Stimulated activated naive CD4-positive, alpha-beta T cell (primary cell): Measurements from ENCODE around the gene MRPL49.
"Not testable (repeated sequence)": the region's sequence is repeated elsewhere in the genome, so short reads cannot be mapped to it uniquely, and the experiment has no call there.

Experiments
- DNase-seq, 6 experiments: peaks; one replicate each; lab custom pipeline; 2025; lab: John Stamatoyannopoulos, UW

The MRPL49 gene

DNA sequence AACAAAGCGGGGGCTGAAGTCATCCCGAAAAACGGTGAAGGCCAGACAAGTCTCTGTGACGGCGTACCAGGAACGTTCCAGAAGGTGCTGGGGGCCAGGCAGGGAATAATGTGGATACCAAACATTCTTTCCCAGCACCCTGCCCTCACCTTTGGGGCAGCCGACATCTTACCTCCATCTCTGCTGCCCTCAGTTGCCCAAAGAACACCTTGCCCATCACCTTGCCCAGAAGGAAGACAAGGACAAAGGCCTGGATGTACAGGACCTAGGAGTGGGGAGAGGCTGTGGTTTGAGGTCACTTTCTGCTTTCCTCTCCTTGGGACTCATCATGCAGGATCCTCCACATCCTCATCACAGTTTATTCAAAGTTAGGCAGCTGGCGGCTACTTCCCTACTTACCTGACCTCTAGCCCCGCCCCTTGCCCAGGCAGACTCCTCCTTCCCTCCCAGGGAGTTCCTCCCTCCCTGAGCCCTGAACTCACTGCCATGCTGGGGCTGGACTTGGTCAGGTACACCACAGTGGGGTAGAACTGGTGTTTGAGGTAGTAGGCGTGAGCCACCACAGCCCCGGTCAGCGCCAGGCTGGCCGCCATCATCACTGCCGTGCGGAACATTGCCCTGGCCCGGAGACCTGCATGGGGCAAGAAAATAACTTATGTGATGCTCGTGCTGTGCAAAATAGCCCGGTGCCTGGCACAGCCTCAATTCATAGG, 11.0 kb downstream of the MRPL49 start:
- DNase-seq, result peak in 3 of 6 experiments; percentile 15 to 48 (median 25)

GRCh38 chr11:65133724-65134123, 11.6 kb downstream of the MRPL49 start:
- DNase-seq, result no peak

DNA sequence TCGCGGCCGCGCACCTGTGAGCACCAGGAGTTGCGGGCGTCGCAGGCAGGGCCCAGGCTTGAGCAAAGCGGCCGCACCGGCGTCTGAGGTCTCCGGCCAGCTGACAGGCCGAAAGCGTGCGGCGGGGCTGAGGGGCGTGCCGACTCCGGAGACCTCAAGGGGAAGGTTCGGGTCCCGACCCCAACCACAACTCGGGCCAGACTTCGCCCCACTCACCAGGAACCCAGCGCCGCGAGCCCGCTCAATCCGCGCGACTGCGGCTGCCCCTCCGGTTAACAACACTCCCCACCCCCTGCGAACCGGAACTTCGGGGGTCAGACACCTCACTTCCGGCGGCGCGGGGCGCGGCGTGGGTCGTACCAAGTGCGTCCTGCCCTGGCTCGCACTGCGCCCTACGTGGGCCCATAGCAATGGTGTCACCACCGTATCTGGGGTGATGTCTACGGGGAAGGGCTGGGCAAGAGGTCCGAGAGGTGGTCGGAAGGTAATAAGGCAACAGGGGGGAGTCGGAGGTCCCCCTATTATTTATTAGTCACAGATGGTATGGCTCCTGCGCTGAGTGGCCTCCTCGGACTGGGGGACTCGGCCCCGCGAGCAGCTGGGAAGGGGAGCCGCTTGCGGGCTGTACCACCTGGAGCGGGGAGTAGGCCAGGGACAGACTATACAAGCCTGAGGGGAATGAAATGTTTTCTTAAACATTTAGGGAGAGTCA, 12.3 kb downstream of the MRPL49 start, which contains the start of gene SYVN1:
Gene SYVN1, minus strand, starts transcription at position 280 of the 712 bp plus-strand sequence. CDS start 918 bp downstream, outside the sequence.
- peak; percentile 83 to 97 (median 88) for DNase-seq

GRCh38 chr11:65134952-65135632, 13.0 kb downstream of the MRPL49 start:
- peak; percentile 81 to 97 (median 88) for DNase-seq

- peak in 1 of 6 experiments; percentile 50 for DNase-seq
Observed at GRCh38 chr11:65135633-65136145, 13.6 kb downstream of the MRPL49 start.

DNA sequence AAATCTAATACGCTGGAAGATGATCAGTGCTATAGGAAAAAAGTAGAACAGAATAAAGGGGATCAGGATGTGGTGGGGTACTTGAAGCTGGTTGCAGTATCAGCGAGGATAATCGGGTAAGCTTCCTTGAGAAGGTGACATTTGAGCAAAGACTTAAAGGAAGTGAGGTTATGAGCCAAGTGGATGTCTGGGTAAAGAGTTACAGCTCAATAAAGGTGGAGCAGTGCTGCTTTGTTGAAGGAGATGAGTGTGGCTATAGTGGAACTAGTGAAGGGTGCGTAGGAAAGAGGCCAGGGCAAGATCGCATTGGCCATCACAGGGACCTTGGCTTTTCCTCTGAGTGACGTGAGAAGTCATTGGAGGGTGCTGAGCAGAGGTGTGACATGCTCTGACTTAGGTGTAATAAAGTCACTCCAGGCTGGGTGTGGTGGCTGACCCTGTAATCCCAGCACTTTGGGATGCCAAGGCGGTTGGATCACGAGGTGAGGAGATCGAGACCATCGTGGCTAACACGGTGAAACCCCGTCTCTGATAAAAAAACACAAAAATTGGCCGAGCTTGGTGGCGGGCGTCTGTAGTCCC, 14.5 kb downstream of the MRPL49 start:
- no peak for DNase-seq

GRCh38 chr11:65141896-65142494, 19.9 kb downstream of the MRPL49 start:
- DNase-seq, result no peak

GRCh38 chr11:65147352-65148075, 25.4 kb downstream of the MRPL49 start:
- no peak for DNase-seq

DNA sequence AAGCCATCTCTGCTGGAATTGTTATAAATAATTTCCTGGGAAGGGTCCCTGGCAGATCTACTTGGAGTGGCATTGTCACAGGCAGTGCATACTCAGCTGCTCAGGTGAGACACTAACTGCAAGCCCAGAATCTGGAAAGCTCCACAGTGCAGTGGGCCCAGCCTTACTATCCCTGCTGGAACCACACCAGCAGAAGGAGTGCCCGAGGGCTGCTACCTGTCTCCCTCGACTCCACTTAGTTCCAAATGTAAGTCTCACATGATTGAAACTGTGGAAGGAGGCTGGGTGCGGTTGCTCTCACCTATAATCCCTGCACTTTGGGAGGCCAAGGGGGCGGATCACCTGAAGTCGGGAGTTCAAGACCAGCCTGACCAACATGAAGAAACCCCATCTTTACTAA, 26.5 kb downstream of the MRPL49 start:
- DNase-seq, result no peak

GRCh38 chr11:65150131-65150508, 28.0 kb downstream of the MRPL49 start:
- not testable (repeated sequence) for DNase-seq

DNA sequence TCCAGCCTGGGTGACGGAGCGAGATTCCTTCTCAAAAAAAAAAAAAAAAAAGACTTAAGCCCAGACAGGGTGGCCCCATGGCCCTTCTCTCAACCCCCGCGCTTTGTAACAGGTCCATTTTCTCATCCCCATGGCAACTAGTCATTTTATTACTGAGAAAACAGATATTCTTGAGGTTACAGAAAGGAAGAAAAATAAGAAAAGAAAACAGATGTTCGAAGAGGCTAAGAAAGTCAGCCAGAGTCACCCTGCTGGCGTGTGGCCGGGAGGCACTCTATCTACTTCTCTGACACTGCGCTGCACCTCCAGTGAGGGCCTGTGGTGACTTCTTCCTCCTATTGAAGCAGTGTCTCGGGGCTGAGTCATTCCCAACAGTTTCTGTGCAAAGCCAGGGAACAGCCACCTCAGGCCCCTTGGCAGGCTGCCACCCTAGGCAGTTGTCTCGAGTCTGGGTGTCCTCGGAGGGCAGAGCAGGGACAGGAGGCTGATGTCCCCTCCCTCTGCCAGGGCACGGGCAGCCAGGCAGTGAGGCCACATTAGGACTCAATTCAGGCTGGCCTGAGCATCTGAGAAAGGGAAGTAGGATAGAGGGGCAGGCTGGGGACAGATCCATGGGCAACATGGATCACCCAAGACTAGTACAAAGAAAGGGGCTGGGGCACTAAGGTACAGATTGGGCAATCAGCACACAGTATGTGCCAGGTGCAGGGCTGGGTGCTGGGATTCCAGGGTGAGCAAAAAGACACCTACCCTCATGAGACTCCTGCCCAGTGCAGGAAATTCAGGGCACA, 28.6 kb downstream of the MRPL49 start:
- no peak for DNase-seq

- no peak for DNase-seq
Observed at GRCh38 chr11:65151331-65151899, 29.3 kb downstream of the MRPL49 start.

GRCh38 chr11:65152122-65152521, 30.0 kb downstream of the MRPL49 start:
- no peak for DNase-seq

DNA sequence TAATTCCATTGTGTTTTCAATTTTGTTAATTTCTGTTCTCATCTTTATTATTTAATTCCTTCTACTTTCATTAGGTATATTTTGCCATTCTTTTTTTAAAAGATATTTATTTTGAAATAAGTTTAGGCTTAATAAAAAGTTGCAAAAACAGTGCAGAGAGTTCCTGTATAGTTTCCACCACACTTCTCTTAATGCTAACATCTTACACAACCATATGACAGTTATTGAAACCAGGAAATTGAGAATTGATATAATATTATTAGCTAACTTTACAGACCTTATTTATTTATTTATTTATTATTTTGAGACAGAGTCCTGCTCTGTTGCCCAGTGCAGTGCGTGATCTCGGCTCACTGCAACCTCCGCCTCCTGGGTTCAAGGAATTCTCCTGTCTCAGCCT, 34.1 kb downstream of the MRPL49 start:
- DNase-seq, result no peak

- no peak for DNase-seq
Observed at GRCh38 chr11:65156926-65157325, 34.8 kb downstream of the MRPL49 start.

DNA sequence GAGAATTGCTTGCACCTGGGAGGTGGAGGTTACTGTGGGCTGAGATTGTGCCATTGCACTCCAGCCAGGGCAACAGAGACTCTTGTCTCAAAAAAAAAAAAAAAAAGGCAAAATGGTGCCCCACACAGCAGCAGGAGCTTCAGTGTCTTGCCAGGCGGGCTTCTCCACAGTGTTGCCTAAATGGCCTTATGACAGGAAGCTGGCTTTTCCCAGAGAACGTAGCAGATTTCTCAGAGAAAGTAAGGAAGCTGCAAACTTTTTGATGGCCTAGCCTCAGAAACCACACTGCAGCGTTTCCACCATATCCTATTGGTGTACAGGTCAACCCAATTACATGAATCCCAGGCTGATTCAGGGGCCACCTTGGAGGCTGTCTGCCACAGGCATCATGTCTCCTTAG, 35.2 kb downstream of the MRPL49 start:
- DNase-seq, result no peak

DNA sequence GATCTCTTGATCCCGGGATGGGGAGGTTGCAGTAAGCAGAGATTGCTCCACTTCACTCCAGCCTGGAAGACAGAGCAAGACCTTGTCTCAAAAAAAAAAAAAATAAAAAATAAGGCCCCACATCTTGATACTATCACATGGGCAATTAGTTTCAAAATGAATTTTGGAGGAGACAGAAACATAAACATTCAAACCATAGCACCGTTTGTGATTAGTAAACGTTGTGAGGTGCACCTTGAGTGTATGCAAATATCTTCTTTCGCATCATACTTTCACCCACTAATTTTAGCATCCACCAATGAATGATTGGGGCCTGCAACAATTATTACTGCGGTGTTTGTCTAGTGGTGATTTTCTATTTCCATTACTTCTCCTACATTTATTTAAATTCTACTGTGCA, 36.9 kb downstream of the MRPL49 start:
- no peak for DNase-seq

DNA sequence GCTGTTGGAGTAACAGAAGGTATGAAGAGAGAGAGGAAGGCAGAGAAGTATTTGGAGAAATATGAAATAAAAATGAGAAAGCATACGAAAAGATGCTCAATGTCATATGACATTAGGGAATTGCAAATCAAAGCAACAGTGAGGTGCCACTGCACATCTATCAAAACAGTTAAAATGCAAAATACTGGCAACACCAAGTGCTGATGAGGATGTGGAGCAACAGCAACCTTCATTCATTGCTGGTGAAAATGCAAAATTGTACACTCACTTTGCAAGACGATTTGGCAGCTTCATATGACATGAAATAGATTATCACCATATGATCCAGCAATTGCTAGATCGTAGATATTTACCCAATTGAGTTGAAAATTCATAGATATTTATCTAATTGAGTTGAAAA, 38.5 kb downstream of the MRPL49 start:
- no peak for DNase-seq

DNA sequence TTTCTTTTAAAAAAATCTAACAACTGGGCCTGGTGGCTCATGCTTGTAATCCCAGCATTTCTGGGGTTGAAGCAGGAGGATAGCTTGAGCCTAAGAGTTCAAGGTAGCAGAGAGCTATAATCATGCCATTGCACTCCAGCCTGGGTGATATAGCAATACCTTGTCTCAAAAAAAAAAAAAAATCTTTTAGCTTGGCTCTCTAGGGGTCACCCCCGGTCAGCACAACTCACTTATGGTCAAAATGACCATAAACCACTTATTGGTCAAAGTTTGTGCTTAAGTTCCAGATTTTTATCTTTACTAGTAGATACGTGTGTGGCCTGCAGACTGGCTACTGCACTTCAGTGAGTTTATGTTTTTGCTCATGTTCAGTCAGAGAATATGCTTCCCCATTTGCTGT, 41.6 kb downstream of the MRPL49 start:
- no peak for DNase-seq
